ENCODE results near the gene TNFRSF9.

TNFRSF9 gene

GRCh38 chr1:7868070-7868780 is 72.4 kb downstream of the TNFRSF9 start:
- no peak for DNase-seq

DNA sequence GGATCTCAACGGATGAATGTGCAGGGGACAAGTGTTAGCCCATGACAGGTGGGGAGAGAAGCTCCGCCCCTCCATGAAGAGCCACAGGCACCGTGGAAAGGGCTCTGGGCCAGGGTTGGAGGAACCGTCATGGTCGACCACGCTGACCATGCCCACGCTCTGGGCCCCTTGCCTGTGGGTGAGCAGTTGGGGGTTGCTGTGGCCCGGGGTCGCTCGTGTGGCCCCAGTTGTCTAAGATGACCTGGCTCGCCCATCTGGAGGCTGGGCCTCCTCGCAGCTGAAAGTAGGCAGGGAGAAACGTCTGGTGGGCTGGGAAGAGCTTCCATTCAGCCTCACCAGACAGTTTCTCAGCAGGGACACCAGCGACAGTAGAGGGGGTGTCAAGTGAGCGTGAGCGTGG is 74.7 kb downstream of the TNFRSF9 start:
- DNase-seq = no peak
